Glutamatergic neuron (in vitro differentiated cells): ENCODE results near the gene DTNB. TPM values are rescaled to one million over a fixed set of nuclear protein-coding genes. Genes with fewer than 3 reads are reported as not detected.
A peak's percentile ranks its signal among the peaks of the same experiment; 100 is the strongest.

Experiments
- DNase-seq: peaks from one replicate; pipeline ENCODE4 v3.0.0; 2022
- H3K27ac Mint-ChIP-seq: one replicate; pipeline ENCODE4 v1.8.0; 2020; ENCODE audit warnings: mild to moderate bottlenecking, mixed read lengths, inconsistent platforms; ENCODE audit not compliant: unreplicated experiment
- H3K27me3 Mint-ChIP-seq: one replicate; pipeline ENCODE4 v1.8.0; 2020; ENCODE audit warnings: mild to moderate bottlenecking, moderate library complexity, mixed read lengths, inconsistent platforms; ENCODE audit not compliant: unreplicated experiment
- H3K36me3 Mint-ChIP-seq: one replicate; pipeline ENCODE4 v1.8.0; 2020; ENCODE audit warnings: mild to moderate bottlenecking, mixed read lengths, inconsistent platforms; ENCODE audit not compliant: unreplicated experiment
- H3K4me1 Mint-ChIP-seq: one replicate; pipeline ENCODE4 v1.8.0; 2020; ENCODE audit warnings: mild to moderate bottlenecking, low read depth, mixed read lengths, inconsistent platforms; ENCODE audit not compliant: unreplicated experiment
- H3K4me3 Mint-ChIP-seq: one replicate; pipeline ENCODE4 v1.8.0; 2020; ENCODE audit warnings: mild to moderate bottlenecking, mixed read lengths, inconsistent platforms; ENCODE audit not compliant: unreplicated experiment
- H3K9me3 Mint-ChIP-seq: one replicate; pipeline ENCODE4 v1.8.0; 2020; ENCODE audit warnings: mild to moderate bottlenecking, moderate library complexity, mixed read lengths, inconsistent platforms; ENCODE audit not compliant: unreplicated experiment
- CTCF ChIP-seq: fragments of 200-600 bp; sonication (generic); IDR thresholded peaks from one replicate; pipeline ENCODE4 v1.5.0; 2021; ENCODE audit not compliant: partially characterized antibody, unreplicated experiment
- microRNA-seq: library from miRNA; unstranded; fragments of <30 nt; microRNA quantifications from one replicate; pipeline ENCODE4, GENCODE V29; 2020; ENCODE audit not compliant: unreplicated experiment
- total RNA-seq: library from RNA; stranded (reverse); fragmentation: NEBNext Ultra II Directional; extraction: Animal tissue kit (Norgen Biotek cat#: 25700); gene quantifications from one replicate; pipeline ENCODE4 v1.2.1, GENCODE V29; 2021; ENCODE audit not compliant: unreplicated experiment

DTNB gene
- total RNA-seq, 1 donor from 2014 or later = 41.7 TPM

GRCh38 chr2:25328152-25329085 lies 345.0 kb downstream of the DTNB start:
- no peak for DNase-seq
- no peak for TF ChIP-seq CTCF
- Mint-ChIP-seq H3K36me3 (peaks cover 21% of the 10 kb centered on the region), H3K27me3 (peaks cover 12% of the 10 kb centered on the region), H3K9me3 (peaks cover 8% of the 10 kb centered on the region), H3K4me3 (no peak overlapping the region), H3K27ac (no peak overlapping the region), H3K4me1 (peaks cover 24% of the 10 kb centered on the region)

Small RNA genes within 50 kb of the gene (microRNA-seq; reads per million reads assigned to microRNA genes)
- 3,041 reads per million, percentile 94 among the genes with 10 or more reads in this experiment for gene MIR1301

Other genes with a start within 250 kb of the DTNB start
- 19.9 TPM for gene ASXL2, start 204.9 kb upstream of the DTNB start, total RNA-seq